Sigmoid colon (tissue), 7 donors: ENCODE results near the gene COL23A1. TPM values are rescaled to one million over a fixed set of nuclear protein-coding genes. Genes with fewer than 3 reads are reported as not detected.

Source experiments
- DNase-seq: peaks from one replicate; pipeline ENCODE4 v3.0.0-alpha.2; 2019
- H3K27ac ChIP-seq, 4 donors: fragments of 200-600 bp; sonication (generic); one replicate each; pipeline ENCODE4 v1.5.1; 2016 to 2019; ENCODE audit warnings: mild to moderate bottlenecking in 1 of 4
- H3K27me3 ChIP-seq, 3 donors: fragments of 200-600 bp; sonication (generic); one replicate each; pipeline ENCODE4 v1.5.1; 2019; ENCODE audit warnings: mild to moderate bottlenecking in 1 of 3
- H3K36me3 ChIP-seq, 4 donors: fragments of 200-600 bp; sonication (generic); one replicate each; pipeline ENCODE4 v1.5.1; 2016 to 2019
- H3K4me1 ChIP-seq, 4 donors: fragments of 200-600 bp; sonication (generic); one replicate each; pipeline ENCODE4 v1.5.1; 2017 to 2019
- H3K4me3 ChIP-seq, 4 donors: fragments of 200-600 bp; sonication (generic); one replicate each; pipeline ENCODE4 v1.5.1; 2017 to 2019; ENCODE audit warnings: mild to moderate bottlenecking in 2 of 4, moderate library complexity in 1 of 4
- H3K9me3 ChIP-seq, 4 donors: fragments of 200-600 bp in 3 of 4; sonication (generic) in 3 of 4; one replicate each; pipeline versions ENCODE4 v1.5.1 to v1.6.1; 2013 to 2019
- EP300 ChIP-seq, 4 donors: sonication (generic); formaldehyde crosslinking; IDR thresholded peaks; one replicate each; pipeline ENCODE4 v1.6.1; 2017; ENCODE audit warnings: antibody characterized with exemption in 4 of 4
- POLR2A ChIP-seq, 2 donors: fragments of 450-650 bp; IDR thresholded peaks; one replicate each; pipeline ENCODE4 v1.6.1; 2016; ENCODE audit warnings: antibody characterized with exemption in 2 of 2, mild to moderate bottlenecking in 2 of 2, moderate library complexity in 2 of 2
- POLR2AphosphoS5 ChIP-seq, 4 donors: sonication (generic); formaldehyde crosslinking; IDR thresholded peaks; one replicate each; pipeline ENCODE4 v1.6.1; 2017; ENCODE audit warnings: antibody characterized with exemption in 4 of 4
- WGBS, 2 donors: extraction: QIAGEN DNeasy Blood & Tissue Kit; methylation state at CpG; one replicate each; pipeline ENCODE4 v1.1.7; 2013; 5-methylcytosine and 5-hydroxymethylcytosine counted together
- intact Hi-C: fragments of 100-400 bp; cut with DNase I; formaldehyde crosslinking; loops from one replicate; pipeline ENCODE4 v1.15.1; 2023
- polyA plus RNA-seq, 3 donors: library from polyadenylated mRNA; stranded (reverse); fragments of 200-250 nt; gene quantifications; one replicate each; pipeline ENCODE4 v1.2.3, GENCODE V29; 2013
- total RNA-seq, 4 donors: library from RNA; depleted of rRNA; stranded (reverse); fragments of >200 nt; gene quantifications; one replicate each; pipeline ENCODE4 v1.1.0, GENCODE V29; 2016
- TF ChIP-seq, protein P1 (sequence below), 4 experiments: fragments of 450-650 bp in 3 of 4; fragments of 200-600 bp in 1 of 4; IDR thresholded peaks; one replicate each; pipeline ENCODE4 v1.5.1; 2016 to 2019; ENCODE audit warnings: antibody characterized with exemption in 4 of 4, mild to moderate bottlenecking in 3 of 4, moderate library complexity in 2 of 4
- donor health status: healthy with polysubstance abuse.
- donor health status: Bipolar disorder and iron deficiency.
- donor health status: healthy.

Gene COL23A1
- total and polyA plus RNA-seq, 7 donors: 0.28 to 1.2 (median 0.57) TPM; not detected in 1

DNA sequence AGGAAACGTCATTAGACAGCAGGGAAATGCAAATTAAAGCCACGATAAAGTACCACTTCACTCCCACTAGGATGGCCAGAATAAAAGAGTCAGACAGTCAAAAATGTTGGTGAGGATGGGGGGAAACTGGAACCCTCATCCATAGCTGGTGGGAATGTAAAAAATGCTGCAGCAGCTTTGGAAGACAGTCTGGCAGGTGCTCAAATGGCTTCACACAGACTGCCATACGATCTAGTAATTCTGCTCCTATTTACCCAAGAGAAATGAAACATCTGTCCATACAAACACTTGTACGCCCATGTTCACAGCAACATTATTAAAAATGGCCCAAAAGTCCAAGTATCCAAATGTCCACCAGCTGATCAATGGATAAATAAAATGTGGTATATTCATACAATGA lies 198.7 kb downstream of the COL23A1 start:
- Histone ChIP-seq H3K27ac (no peak overlapping the region), H3K27me3 (peaks cover 0 to 36% (median 0%) of the 10 kb centered on the region in 3 donors), H3K4me1 (no peaks in the 10 kb centered on the region), H3K9me3 (no peaks in the 10 kb centered on the region), H3K4me3 (no peak overlapping the region), H3K36me3 (no peaks in the 10 kb centered on the region)
- DNase-seq: no peak
- no peak for TF ChIP-seq POLR2A (IDR thresholded peaks at IDR 0.05)
- TF ChIP-seq EP300 (IDR thresholded peaks at IDR 0.05): no peak
- WGBS, 2 donors: 26 to 59% methylated on average over 4 of the region's 4 CpGs
- intact Hi-C loops: no loop called here

DNA sequence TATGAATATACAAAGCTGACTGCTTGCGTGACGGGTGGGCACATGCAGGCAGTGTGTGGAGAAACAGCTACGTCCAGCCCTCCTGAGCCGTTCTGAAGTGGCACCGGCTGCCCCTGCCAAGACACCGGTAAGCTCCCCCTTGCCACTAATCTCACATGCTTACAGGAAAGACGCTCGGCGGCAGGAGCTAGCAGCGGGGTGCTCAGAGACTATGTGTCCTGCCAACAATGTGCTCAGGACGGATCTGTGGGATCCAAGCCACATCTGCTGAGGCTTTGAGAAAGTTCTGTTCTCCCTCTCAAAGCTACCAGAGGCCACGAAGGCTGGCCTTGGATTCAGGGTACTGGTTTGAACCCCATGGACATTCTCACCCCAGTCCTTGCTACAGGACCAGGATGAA lies 200.4 kb downstream of the COL23A1 start:
- H3K36me3 ChIP-seq: no peaks in the 10 kb centered on the region
- H3K27me3 ChIP-seq: peaks cover 0 to 51% (median 7%) of the 10 kb centered on the region in 3 donors
- 81 to 87% methylated on average over 12 of the region's 12 CpGs for WGBS, 2 donors
- peak; percentile 26 for DNase-seq
- H3K4me3 ChIP-seq: no peak overlapping the region
- H3K9me3 ChIP-seq: no peaks in the 10 kb centered on the region
- no peak overlapping the region for H3K27ac ChIP-seq
- intact Hi-C loops: no loop called here
- no peaks in the 10 kb centered on the region for H3K4me1 ChIP-seq
- TF ChIP-seq EP300 (IDR thresholded peaks at IDR 0.05) (no peak), POLR2A (IDR thresholded peaks at IDR 0.05) (no peak), POLR2AphosphoS5 (IDR thresholded peaks at IDR 0.05) (no peak)
- TF ChIP-seq, protein P1, sequence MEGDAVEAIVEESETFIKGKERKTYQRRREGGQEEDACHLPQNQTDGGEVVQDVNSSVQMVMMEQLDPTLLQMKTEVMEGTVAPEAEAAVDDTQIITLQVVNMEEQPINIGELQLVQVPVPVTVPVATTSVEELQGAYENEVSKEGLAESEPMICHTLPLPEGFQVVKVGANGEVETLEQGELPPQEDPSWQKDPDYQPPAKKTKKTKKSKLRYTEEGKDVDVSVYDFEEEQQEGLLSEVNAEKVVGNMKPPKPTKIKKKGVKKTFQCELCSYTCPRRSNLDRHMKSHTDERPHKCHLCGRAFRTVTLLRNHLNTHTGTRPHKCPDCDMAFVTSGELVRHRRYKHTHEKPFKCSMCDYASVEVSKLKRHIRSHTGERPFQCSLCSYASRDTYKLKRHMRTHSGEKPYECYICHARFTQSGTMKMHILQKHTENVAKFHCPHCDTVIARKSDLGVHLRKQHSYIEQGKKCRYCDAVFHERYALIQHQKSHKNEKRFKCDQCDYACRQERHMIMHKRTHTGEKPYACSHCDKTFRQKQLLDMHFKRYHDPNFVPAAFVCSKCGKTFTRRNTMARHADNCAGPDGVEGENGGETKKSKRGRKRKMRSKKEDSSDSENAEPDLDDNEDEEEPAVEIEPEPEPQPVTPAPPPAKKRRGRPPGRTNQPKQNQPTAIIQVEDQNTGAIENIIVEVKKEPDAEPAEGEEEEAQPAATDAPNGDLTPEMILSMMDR (IDR thresholded peaks at IDR 0.05): no peak

DNA sequence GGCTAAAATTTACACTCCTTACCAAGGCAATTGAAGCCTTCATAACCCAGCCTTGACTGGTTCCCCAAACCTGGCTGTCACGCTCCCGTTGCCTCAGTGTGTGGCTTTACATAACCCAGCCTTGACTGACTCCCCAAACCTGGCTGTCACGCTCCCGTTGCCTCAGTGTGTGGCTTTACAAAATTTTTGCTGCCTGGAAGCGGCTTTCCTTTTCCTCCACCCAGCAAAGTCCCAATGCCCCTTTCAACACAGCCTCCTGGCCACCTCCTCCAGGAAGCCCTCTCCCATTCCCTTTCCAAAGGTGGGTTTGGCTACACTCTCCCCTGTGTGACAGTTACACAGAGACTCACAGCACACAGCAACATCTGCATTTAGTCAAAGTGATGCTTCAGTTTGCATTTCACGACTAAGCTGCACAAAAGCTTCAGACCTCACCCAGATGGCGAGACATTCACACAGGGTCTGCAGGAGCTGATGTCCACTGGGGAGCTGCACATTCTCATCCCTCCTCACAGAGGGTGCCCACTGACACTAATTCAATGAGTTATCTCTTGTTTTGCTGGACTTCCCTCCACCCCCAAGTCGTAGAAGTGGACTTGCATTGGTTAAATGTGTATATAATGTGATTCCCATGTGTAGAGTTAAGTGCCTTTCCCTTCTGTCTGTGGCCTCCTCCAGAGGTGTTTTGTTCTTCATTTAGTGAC lies 201.0 kb downstream of the COL23A1 start:
- intact Hi-C loops: no loop called here
- DNase-seq: no peak

DNA sequence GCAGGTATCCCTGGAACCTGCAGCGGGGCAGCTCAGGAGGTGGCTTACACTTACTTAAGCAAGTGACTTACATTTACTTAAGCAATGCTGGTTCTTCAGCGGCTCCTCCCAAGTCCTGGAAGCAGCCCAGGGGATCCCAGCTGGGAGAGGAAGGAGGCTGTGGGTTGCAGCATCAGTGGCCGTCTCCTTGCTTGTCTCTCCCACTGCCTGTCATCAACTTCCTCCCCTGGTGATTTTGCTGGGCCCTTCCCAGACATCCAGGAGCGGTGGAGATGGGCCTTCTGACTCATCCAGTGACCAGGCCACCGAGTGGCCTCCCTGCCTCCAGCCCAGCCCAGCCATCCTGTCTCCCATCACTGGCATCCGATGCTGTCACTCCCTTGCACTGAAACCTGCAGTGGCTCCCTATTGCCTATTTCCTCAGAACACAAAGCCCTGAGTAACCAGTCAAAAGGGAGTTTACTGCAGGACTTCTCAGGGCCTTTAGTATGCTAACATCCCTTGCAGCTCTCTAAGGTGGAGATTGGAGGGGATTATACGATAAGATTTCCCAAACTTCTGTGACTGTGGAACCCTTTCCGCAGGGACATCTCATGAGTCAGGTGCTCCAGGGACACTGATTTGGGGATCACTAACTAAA lies 201.7 kb downstream of the COL23A1 start:
- 67 to 78% methylated on average over 8 of the region's 8 CpGs for WGBS, 2 donors
- Histone ChIP-seq H3K4me1 (peaks cover 0 to 8% (median 4%) of the 10 kb centered on the region in 4 donors), H3K9me3 (no peaks in the 10 kb centered on the region), H3K36me3 (no peaks in the 10 kb centered on the region), H3K27me3 (peaks cover 0 to 55% (median 9%) of the 10 kb centered on the region in 3 donors), H3K27ac (no peak overlapping the region), H3K4me3 (no peak overlapping the region)
- DNase-seq: peak; percentile 45
- no peak for TF ChIP-seq POLR2A (IDR thresholded peaks at IDR 0.05)
- no peak for TF ChIP-seq POLR2AphosphoS5 (IDR thresholded peaks at IDR 0.05)
- TF ChIP-seq, protein P1 (IDR thresholded peaks at IDR 0.05): no peak
- no peak for TF ChIP-seq EP300 (IDR thresholded peaks at IDR 0.05)
- intact Hi-C loops: no loop called here

More for the DNA sequence above, 201.0 kb downstream of the COL23A1 start:
- Histone ChIP-seq H3K27me3 (peaks cover 0 to 56% (median 9%) of the 10 kb centered on the region in 3 donors), H3K9me3 (no peaks in the 10 kb centered on the region), H3K4me3 (no peak overlapping the region), H3K4me1 (peaks cover 0 to 5% (median 2%) of the 10 kb centered on the region in 4 donors), H3K27ac (no peak overlapping the region), H3K36me3 (no peaks in the 10 kb centered on the region)
- TF ChIP-seq, protein P1 (IDR thresholded peaks at IDR 0.05): no peak
- TF ChIP-seq EP300 (IDR thresholded peaks at IDR 0.05) (no peak), POLR2AphosphoS5 (IDR thresholded peaks at IDR 0.05) (no peak), POLR2A (IDR thresholded peaks at IDR 0.05) (no peak)
- 82 to 85% methylated on average over 8 of the region's 8 CpGs for WGBS, 2 donors

DNA sequence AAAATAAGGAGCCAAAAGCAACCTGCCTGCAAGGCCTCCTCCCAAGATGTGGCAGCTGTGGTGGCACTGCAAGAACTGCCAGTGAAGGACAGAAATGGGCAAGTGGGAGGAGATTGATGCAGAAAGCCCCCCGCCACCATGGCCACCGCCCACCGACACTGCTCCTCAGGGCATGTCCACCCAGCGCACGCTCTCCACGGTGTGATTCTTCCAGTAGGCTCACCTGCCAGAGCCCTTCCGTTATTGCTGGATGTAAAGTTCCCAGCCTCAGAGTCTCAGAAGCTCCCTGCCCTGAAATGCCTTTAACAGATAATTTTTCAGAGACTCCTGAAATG lies 202.4 kb downstream of the COL23A1 start:
- intact Hi-C loops: no loop called here
- DNase-seq: peak; percentile 34

More for the DNA sequence above, 202.4 kb downstream of the COL23A1 start:
- no peak overlapping the region for H3K4me3 ChIP-seq
- 90 to 92% methylated on average over 7 of the region's 7 CpGs for WGBS, 2 donors
- H3K27ac ChIP-seq: no peak overlapping the region
- H3K36me3 ChIP-seq: no peaks in the 10 kb centered on the region
- peaks cover 0 to 8% (median 4%) of the 10 kb centered on the region in 4 donors for H3K4me1 ChIP-seq
- TF ChIP-seq, protein P1 (IDR thresholded peaks at IDR 0.05): no peak
- TF ChIP-seq POLR2A (IDR thresholded peaks at IDR 0.05): no peak
- no peak for TF ChIP-seq EP300 (IDR thresholded peaks at IDR 0.05)
- no peak for TF ChIP-seq POLR2AphosphoS5 (IDR thresholded peaks at IDR 0.05)
- peaks cover 0 to 62% (median 9%) of the 10 kb centered on the region in 3 donors for H3K27me3 ChIP-seq
- H3K9me3 ChIP-seq: no peaks in the 10 kb centered on the region
